ENCODE data around the gene AGFG2. TPM values are rescaled to one million over a fixed set of nuclear protein-coding genes. Genes with fewer than 3 reads are reported as not detected.
"Not testable (repeated sequence)": the region's sequence is repeated elsewhere in the genome, so short reads cannot be mapped to it uniquely, and the experiment has no call there.

AGFG2 gene
- total RNA-seq, 1 experiment from 2014 or later, result 11.9 TPM

DNA sequence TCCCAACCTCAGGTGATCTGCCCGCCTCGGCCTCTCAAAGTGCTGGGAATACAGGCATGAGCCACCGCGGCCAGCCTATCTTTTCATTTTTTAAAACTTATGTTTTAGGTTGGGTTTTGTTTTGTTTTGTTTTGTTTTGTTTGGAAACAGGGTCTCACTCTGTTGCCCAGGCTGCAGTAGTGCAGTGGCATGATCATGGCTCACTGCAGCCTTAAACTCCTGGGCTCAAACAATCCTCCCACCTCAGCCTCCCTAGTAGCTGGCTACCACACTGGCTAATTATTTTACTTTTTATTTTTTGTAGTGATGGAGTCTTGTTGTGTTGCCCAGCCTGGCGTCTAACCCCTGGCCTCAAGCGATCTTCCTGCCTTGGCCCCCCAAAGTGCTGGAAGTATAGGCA, 19.4 kb upstream of the AGFG2 start:
- ChIA-PET POLR2A (interaction anchor here (0.7 to 1.2 kb wide), 2 partner anchors 20 to 23 kb away, joined by 3 read pairs; no protein-coding TSS in a partner anchor), CTCF (interaction anchor here (0.6 to 0.8 kb wide), 3 partner anchors 9 to 28 kb away, joined by 3 to 4 read pairs (median 3); partner anchors contain the start of gene AGFG2)
- Mint-ChIP-seq H3K4me3 (ENCODE audit: unreplicated experiment) (no peak overlapping the region), H3K4me1 (ENCODE audit: insufficient read depth, unreplicated experiment) (peaks cover 15% of the 10 kb centered on the region), H3K9me3 (ENCODE audit: unreplicated experiment) (no peaks in the 10 kb centered on the region), H3K36me3 (ENCODE audit: insufficient read depth, unreplicated experiment) (peaks cover 11% of the 10 kb centered on the region), H3K27me3 (ENCODE audit: insufficient read depth, unreplicated experiment) (no peaks in the 10 kb centered on the region), H3K27ac (ENCODE audit: low read depth, unreplicated experiment) (no peak overlapping the region)
- no peak for TF ChIP-seq CTCF (IDR thresholded peaks at IDR 0.05; ENCODE audit: unreplicated experiment)
- BruUV-seq (replicated peaks), result no TSS peak
- intact Hi-C loops (cut with micrococcal nuclease), result no loop called here
- DNase-seq (ENCODE audit: unreplicated experiment), result no peak

DNA sequence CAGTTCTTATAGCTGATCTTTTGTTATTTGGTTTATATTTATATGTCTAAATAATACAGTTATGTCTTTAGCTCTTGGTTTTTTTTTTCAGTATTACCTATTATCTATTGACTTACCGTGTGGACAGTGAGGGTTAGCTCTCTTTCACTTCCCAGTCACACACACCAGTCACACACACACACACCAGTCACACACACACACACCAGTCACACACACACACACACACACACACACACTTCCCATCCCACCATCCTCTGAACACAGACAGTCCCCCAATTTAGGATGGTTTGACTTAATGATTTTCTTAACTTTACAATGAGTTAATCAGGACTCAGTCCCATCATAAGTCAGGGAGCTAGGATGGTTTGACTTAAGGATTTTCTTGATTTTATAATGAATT, 18.9 kb upstream of the AGFG2 start:
- Mint-ChIP-seq H3K4me1 (ENCODE audit: insufficient read depth, unreplicated experiment) (peaks cover 11% of the 10 kb centered on the region), H3K9me3 (ENCODE audit: unreplicated experiment) (no peaks in the 10 kb centered on the region), H3K27me3 (ENCODE audit: insufficient read depth, unreplicated experiment) (no peaks in the 10 kb centered on the region), H3K27ac (ENCODE audit: low read depth, unreplicated experiment) (no peak overlapping the region), H3K36me3 (ENCODE audit: insufficient read depth, unreplicated experiment) (peaks cover 11% of the 10 kb centered on the region), H3K4me3 (ENCODE audit: unreplicated experiment) (no peak overlapping the region)
- ChIA-PET POLR2A (interaction anchor here (0.7 to 1.2 kb wide), 2 partner anchors 20 to 22 kb away, joined by 3 read pairs; no protein-coding TSS in a partner anchor), CTCF (interaction anchor here (0.6 to 0.9 kb wide), 5 partner anchors 8 to 70 kb away, joined by 3 to 5 read pairs (median 4); partner anchors contain the start of gene AGFG2)
- intact Hi-C loops (cut with micrococcal nuclease), result no loop called here
- BruUV-seq (replicated peaks), result no TSS peak
- no peak for TF ChIP-seq CTCF (IDR thresholded peaks at IDR 0.05; ENCODE audit: unreplicated experiment)
- DNase-seq (ENCODE audit: unreplicated experiment), result no peak

DNA sequence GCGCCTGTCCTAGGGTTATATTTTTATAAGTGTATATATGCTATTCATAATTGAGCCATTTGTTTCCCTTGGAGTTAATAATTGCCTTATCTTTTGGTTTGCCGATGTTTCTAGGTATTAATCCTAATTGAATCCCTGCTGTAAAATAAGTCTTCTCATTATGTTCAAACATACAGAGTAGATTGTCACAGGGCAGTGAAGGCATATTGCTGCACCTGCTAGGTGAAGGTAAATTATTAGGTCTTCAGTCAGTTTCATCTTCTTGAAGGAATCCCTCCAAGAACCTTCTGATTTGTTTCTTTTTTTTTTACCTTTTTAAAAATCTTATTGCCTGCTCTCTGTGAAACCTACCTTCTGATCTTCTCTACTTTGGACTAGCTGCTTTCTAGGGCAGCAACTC, 17.9 kb upstream of the AGFG2 start:
- Mint-ChIP-seq H3K36me3 (ENCODE audit: insufficient read depth, unreplicated experiment) (peaks cover 6% of the 10 kb centered on the region), H3K27me3 (ENCODE audit: insufficient read depth, unreplicated experiment) (no peaks in the 10 kb centered on the region), H3K4me3 (ENCODE audit: unreplicated experiment) (no peak overlapping the region), H3K9me3 (ENCODE audit: unreplicated experiment) (no peaks in the 10 kb centered on the region), H3K4me1 (ENCODE audit: insufficient read depth, unreplicated experiment) (peaks cover 6% of the 10 kb centered on the region), H3K27ac (ENCODE audit: low read depth, unreplicated experiment) (no peak overlapping the region)
- ChIA-PET POLR2A (no interaction called here), CTCF (no interaction called here)
- intact Hi-C loops (cut with micrococcal nuclease), result no loop called here
- no peak for TF ChIP-seq CTCF (IDR thresholded peaks at IDR 0.05; ENCODE audit: unreplicated experiment)
- BruUV-seq (replicated peaks), result no TSS peak
- no peak for DNase-seq (ENCODE audit: unreplicated experiment)

DNA sequence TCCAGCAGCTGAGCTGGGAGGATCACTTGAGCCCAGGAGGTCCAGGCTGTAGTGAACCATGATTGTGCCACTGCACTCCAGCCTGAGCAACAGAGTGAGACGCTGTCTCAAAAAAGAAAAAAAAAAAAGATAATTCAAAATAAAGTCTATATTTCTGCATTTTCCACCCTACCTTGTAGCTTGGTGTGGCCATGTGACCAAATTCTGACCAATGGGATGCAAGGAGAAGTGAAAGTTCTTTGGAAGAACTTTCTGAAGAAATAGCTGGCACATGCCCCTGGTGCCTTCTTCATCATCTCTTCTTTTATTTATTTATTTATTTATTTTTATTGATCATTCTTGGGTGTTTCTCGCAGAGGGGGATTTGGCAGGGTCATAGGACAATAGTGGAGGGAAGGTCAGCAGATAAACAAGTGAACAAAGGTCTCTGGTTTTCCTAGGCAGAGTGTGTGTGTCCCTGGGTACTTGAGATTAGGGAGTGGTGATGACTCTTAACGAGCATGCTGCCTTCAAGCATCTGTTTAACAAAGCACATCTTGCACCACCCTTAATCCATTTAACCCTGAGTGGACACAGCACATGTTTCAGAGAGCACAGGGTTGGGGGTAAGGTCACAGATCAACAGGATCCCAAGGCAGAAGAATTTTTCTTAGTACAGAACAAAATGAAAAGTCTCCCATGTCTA, 17.0 kb upstream of the AGFG2 start:
- intact Hi-C loops (cut with micrococcal nuclease), result not testable (repeated sequence)

DNA sequence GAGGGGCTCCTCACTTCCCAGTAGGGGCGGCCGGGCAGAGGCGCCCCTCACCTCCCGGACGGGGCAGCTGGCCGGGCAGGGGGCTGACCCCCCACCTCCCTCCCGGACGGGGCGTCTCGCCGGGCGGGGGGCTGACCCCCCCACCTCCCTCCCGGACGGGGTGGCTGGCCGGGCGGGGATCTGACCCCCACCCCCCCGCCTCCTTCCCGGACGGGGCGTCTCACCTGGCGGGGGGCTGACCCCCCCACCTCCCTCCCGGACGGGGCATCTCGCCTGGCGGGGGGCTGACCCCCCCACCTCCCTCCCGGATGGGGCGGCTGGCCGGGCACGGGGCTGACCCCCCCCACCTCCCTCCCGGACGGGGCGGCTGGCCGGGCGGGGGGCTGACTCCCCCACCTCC, 15.8 kb upstream of the AGFG2 start:
- DNase-seq (ENCODE audit: unreplicated experiment); H3K27me3 Mint-ChIP-seq (ENCODE audit: insufficient read depth, unreplicated experiment); CTCF ChIA-PET; H3K9me3 Mint-ChIP-seq (ENCODE audit: unreplicated experiment); H3K36me3 Mint-ChIP-seq (ENCODE audit: insufficient read depth, unreplicated experiment); BruUV-seq (replicated peaks); POLR2A ChIA-PET; H3K4me1 Mint-ChIP-seq (ENCODE audit: insufficient read depth, unreplicated experiment); H3K27ac Mint-ChIP-seq (ENCODE audit: low read depth, unreplicated experiment); intact Hi-C loops (cut with micrococcal nuclease); H3K4me3 Mint-ChIP-seq (ENCODE audit: unreplicated experiment): not testable (repeated sequence)

More for the DNA sequence above, 17.0 kb upstream of the AGFG2 start:
- POLR2A ChIA-PET, result interaction anchor here (1.2 kb wide), 1 partner anchor 13 kb away, joined by 3 read pairs; no protein-coding TSS in a partner anchor
- DNase-seq (ENCODE audit: unreplicated experiment); H3K4me3 Mint-ChIP-seq (ENCODE audit: unreplicated experiment); H3K9me3 Mint-ChIP-seq (ENCODE audit: unreplicated experiment); BruUV-seq (replicated peaks); CTCF ChIA-PET; H3K27ac Mint-ChIP-seq (ENCODE audit: low read depth, unreplicated experiment); H3K27me3 Mint-ChIP-seq (ENCODE audit: insufficient read depth, unreplicated experiment); H3K36me3 Mint-ChIP-seq (ENCODE audit: insufficient read depth, unreplicated experiment); H3K4me1 Mint-ChIP-seq (ENCODE audit: insufficient read depth, unreplicated experiment): not testable (repeated sequence)

GRCh38 chr7:100528108-100528866, 10.7 kb upstream of the AGFG2 start:
- DNase-seq (ENCODE audit: unreplicated experiment); H3K9me3 Mint-ChIP-seq (ENCODE audit: unreplicated experiment); H3K27me3 Mint-ChIP-seq (ENCODE audit: insufficient read depth, unreplicated experiment); H3K36me3 Mint-ChIP-seq (ENCODE audit: insufficient read depth, unreplicated experiment); intact Hi-C loops (cut with micrococcal nuclease); H3K27ac Mint-ChIP-seq (ENCODE audit: low read depth, unreplicated experiment); H3K4me1 Mint-ChIP-seq (ENCODE audit: insufficient read depth, unreplicated experiment); BruUV-seq (replicated peaks); H3K4me3 Mint-ChIP-seq (ENCODE audit: unreplicated experiment): not testable (repeated sequence)
- ChIA-PET CTCF (interaction anchor here (0.6 to 0.8 kb wide), 3 partner anchors 8 to 59 kb away, joined by 3 to 4 read pairs (median 3); no protein-coding TSS in a partner anchor), POLR2A (interaction anchor here (0.8 kb wide), 1 partner anchor 58 kb away, joined by 3 read pairs; the partner anchor contains the start of gene FBXO24)

Measured in MCF 10A (cell line).